Sigmoid colon (tissue), 4 donors: ENCODE measurements around the gene TARBP2.

ENCODE experiments used
- EP300 ChIP-seq, 4 donors: sonication (generic); formaldehyde crosslinking; IDR thresholded peaks; one replicate each; pipeline ENCODE4 v1.6.1; 2017; ENCODE audit warnings: antibody characterized with exemption in 4 of 4
- TF ChIP-seq, protein P1 (sequence below), 4 experiments: fragments of 450-650 bp in 3 of 4; fragments of 200-600 bp in 1 of 4; IDR thresholded peaks; one replicate each; pipeline ENCODE4 v1.5.1; 2016 to 2019; ENCODE audit warnings: antibody characterized with exemption in 4 of 4, mild to moderate bottlenecking in 3 of 4, moderate library complexity in 2 of 4

DNA sequence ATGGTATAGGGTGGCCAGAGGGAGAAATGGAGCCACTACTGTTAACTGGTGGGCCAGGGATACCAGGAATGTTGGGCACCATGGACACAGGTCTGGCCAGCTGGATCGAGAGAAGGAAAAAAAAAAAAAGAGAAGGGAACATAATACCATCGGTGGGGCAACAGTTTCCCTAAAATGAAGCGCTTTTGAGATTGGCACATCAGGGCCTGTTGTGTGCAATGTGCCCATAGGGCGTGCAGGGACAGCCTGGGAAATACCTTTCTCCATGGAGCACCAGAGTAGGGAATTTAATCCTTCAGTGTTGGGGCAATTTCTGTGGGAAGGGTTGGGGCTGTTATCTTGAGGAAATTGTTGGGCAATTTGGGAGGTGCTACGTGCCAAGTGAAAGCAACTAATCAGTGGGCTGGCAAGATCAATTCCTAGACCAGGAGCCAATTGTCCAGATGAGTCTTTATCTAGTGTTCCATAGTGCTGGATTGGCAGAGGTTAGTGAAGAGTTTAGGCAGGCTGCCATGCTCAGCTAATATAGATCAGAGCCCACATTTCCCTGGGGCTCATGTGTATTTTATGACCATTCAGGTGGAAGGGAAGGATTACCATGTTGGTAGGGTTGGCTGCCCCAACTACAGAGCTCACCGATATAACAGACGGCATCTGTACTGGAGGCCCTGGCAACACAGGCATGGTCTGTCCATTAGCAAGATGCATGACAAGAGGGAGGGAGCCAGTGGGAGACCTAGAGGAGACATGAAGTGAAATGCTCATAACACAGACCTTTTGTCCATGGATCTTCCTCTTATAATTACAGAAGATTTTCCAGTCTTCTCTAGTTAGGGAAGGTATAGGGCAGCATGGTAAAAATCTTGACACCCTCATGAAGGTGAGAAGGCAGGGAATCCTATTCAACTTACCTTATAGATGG, 31.7 kb downstream of the TARBP2 start:
- TF ChIP-seq, protein P1, sequence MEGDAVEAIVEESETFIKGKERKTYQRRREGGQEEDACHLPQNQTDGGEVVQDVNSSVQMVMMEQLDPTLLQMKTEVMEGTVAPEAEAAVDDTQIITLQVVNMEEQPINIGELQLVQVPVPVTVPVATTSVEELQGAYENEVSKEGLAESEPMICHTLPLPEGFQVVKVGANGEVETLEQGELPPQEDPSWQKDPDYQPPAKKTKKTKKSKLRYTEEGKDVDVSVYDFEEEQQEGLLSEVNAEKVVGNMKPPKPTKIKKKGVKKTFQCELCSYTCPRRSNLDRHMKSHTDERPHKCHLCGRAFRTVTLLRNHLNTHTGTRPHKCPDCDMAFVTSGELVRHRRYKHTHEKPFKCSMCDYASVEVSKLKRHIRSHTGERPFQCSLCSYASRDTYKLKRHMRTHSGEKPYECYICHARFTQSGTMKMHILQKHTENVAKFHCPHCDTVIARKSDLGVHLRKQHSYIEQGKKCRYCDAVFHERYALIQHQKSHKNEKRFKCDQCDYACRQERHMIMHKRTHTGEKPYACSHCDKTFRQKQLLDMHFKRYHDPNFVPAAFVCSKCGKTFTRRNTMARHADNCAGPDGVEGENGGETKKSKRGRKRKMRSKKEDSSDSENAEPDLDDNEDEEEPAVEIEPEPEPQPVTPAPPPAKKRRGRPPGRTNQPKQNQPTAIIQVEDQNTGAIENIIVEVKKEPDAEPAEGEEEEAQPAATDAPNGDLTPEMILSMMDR (IDR thresholded peaks at IDR 0.05): no peak
- TF ChIP-seq EP300 (IDR thresholded peaks at IDR 0.05): no peak
